GDM1 (cell line): ENCODE data around the gene PGRMC2.

Experiments used
- DNase-seq: peaks from one replicate; lab custom pipeline; 2025; lab: John Stamatoyannopoulos, UW

Gene PGRMC2

DNA sequence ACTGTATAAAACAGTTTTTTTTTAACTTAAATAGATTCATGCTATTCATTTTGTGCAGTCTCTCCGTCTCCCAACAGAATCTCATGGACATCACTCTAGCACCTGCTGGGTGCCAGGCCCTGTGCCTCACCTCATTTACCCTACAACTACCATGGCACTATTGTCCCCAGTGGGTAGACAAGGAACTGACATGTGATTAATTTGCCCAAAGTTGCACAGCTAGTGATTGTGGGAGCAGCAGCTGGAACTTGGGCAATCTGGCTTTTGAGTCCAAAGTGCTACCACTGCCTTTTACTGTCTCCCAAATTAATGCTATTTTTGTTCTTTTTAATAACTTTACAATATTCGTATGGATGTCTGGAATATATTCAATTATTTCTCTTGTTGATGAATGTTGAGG is 11.2 kb upstream of the PGRMC2 start:
- DNase-seq, result no peak

DNA sequence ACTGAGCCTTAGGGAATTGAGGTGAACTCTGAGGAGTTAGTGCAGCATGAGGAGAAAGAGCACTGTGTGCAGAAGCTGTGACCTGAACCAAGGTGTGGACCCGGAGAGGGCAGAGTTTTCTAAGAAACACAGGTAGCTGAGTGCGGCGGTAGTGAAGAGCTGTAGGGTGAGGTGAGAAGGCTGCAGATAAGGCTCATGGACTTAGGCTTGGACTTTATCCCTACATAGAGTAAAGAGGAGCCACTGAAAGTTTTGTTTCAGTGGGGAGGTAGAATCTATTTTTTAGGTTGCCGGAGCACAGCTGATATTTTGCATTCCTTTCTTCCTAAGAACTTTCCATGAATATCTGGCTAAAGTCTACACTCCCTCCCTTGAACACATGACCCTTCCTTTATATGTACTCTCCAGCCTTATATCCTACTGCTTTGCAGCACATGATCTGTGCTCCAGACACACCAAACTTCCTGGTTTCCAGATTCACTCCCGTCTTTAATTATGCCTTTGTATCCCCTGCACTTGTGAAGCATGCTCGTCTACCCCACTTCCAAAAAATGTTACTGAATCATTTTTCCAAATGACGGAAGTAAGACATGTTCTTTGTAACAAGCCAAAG is 10.6 kb upstream of the PGRMC2 start:
- DNase-seq, result no peak

DNA sequence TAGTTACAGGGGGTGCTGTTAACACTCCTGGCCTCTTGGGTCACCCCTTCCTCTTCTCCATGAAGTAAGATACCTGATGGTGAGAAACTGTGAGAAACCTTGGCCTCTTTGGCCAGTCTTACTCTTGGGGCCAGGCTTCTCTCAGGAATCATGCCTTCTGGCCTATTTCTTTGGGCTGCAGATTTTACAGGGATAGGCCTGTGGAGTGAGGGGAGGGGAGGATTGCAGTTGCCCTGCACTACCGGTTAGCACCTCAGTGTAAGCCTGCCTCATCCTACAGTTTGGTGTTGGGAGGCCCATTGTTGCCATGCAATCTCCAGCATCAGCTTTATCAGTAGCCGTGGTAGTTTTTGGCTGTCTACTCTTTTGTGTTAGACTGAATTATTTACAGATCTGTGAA is 7.6 kb upstream of the PGRMC2 start:
- DNase-seq, result no peak

DNA sequence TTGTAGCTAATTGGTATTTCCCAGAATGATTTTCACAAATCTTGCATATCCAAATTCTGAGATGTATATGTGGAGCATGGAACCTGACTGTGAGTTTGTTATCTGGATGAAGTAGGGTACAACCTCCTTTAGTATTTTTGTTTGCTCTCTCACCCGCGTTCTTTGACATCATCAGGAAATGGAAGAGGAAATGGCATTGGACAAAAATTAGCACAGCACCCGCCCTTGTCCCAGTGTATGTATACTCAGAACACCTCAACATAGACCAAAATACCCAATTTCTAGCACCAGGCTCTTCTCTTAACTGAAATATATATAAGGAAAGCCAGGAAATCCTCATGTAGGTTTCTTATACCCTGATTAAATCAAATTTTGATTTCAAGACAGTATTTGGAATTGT is 6.9 kb upstream of the PGRMC2 start:
- no peak for DNase-seq

DNA sequence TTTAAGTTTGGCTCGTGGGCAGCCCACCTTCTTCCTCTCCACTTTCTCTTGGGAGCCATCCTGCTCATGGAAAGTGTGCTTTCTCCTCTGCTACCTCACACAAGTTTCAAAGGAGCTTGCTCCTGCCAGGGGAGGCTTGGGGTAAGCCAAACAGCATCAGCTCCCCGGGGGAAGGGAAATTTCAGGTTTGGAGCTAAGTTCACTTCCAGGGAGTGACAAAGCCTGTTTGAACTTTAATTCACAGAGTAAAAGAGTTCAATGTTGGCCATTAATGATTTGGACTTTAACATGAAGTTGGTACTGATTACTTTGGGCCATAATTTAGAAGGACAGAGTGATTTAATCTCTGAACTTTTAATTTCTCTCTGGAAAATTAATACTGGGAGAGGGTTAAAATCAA is 4.7 kb upstream of the PGRMC2 start:
- DNase-seq, result no peak

DNA sequence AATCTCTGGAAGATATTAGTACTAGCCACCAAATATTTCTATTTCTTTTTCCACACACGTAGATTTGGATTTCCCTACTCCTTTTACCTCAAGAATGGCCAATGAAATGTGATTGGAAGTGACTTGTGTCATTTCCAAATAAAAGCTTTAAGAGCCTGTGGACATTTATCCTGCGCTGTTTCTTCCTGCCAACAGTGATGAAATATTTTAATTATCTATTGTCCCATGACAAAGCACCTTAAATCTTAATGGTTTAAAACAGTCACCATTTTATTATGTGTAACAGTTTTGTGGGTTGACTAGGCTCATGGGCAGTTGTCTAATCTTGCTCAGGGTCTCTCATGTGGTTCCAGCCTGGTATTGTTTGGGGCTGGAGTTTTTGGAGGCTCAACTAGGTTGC is 3.5 kb upstream of the PGRMC2 start:
- no peak for DNase-seq

DNA sequence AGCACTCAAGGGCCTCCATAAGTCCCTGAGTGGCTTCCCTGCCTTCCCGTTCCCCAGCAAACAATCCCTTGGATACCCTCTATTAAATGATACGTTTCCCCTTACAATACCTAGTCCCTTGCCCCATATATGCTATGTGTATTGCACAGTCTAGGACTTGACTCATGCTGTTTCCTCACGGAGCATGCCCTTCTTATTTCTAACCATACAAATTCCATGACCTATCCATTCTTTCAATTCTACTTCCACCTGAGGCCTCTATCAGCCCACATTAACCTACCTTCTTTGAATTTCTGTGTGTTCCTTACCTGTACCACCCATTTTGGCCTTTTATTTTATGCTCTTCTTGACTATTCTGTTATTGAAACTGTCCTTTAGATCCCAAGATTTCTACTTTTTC is 2.9 kb upstream of the PGRMC2 start:
- no peak for DNase-seq

DNA sequence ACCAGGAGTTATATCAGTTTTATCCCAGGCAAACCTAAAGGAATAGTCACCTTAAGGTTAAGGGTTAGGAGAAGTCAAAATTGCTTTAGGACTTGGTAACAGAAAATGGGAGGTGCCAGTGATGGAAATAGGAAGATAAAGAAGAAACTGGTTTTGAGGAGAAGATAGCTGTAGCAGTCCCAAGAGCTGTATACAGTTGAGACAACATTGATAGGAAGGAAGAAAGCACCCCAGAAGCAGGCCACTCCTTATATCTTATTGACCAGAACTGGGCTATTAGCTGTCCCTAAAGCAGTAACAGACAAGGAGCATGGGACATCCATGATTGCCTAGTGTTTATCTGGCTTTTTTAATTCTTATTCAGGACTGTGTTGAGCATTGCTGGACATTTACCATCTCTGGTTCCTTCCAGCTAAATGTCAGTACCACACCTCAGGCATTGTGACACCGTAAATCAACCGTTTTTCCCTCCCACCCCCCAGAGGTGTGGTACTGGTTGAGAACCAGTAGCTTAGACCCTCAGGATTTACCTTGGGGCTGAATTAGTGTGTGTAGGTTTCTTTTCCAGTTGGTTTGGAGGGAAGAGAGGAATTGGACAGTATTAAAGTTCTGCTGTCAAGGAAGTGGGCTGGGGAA is 2.0 kb upstream of the PGRMC2 start:
- DNase-seq, result no peak

DNA sequence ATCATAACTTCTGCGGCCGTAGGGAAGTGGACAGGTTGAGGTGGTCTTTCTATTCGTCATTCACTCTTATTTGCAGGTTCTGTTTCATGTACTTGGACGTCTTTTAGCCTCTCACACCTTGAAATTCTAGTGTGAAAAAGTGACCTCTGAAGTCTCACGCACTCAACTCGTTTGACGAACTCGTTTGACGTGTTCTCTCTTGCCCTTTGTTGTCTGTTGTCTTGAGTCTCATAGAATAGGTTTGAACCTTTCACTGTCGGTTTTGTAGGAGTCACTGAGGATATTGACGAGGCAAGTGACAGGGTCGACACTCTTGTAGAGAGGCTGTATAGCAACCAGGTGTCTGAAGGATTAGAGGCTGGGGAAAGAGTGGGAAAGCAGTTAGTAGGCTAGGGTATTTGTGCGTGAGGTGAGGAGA is 1.1 kb upstream of the PGRMC2 start:
- DNase-seq, result peak; percentile 27

DNA sequence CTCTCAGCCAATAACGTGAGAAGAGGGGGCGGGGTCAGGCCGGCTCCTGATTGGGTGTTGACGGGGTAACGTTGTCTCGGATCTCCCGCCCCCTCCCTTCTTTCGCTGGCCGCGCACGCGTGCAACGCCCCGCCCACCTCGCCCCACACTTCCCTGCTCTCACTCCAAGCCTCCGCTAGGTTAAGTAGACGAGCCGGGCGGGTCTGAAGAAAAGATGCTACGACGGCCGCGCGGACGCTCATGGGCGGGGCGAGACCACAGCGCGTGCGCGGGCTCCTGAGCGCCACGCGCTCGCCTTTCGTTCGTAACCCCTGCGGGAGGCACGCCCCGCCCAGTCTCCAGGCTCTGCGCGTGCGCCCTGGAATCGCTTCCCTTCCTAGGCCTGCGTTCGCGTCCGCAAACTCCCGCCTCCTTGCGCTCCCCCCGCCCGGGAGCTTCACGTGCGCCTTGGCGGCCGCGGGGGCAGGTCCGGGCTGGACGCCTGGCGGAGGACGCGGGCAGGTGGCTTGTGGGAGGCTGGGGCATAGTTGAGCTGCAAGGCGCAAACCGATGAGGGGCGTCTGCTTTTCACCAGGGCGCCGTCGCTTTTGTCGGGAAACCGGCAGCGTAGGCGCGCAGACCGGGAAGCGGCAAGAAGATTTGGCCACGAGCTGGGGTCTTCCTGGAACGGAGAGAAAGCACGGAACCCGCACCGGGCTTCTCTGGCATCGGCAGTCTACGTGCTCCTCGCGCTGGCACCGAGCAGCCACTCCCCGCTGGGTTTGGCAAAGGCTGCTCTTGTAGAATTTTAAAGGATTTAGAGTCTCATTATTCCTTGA is 467 bp upstream of the PGRMC2 start:
- peak; percentile 98 for DNase-seq

DNA sequence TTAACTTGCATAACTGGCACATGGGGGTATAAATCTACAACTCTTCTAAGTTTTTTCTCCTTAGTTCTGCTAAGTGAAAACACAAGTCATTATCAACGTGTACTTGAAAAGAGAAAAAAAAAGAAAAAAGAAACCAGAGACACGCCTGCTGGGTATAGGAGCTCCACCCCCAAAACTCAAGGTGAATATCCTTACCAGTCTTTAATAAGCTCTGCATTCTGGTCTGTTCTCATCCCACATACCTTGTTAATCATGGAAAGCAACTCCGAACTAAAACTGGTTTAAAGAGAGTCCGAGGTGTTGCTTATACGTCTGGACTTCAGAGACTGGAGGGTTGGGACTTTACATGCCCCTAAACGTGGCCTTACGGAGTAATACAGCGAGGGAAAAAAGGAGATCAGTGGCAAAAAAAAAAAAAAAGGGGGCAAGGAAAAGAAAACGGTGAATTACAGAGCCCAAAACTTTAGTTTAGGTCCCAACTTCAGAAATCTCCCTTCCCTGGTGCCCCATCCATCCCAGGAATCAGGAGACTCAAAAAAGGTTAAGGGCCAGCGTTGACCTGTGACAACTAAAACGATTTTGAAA is 1.0 kb downstream of the PGRMC2 start:
- no peak for DNase-seq

DNA sequence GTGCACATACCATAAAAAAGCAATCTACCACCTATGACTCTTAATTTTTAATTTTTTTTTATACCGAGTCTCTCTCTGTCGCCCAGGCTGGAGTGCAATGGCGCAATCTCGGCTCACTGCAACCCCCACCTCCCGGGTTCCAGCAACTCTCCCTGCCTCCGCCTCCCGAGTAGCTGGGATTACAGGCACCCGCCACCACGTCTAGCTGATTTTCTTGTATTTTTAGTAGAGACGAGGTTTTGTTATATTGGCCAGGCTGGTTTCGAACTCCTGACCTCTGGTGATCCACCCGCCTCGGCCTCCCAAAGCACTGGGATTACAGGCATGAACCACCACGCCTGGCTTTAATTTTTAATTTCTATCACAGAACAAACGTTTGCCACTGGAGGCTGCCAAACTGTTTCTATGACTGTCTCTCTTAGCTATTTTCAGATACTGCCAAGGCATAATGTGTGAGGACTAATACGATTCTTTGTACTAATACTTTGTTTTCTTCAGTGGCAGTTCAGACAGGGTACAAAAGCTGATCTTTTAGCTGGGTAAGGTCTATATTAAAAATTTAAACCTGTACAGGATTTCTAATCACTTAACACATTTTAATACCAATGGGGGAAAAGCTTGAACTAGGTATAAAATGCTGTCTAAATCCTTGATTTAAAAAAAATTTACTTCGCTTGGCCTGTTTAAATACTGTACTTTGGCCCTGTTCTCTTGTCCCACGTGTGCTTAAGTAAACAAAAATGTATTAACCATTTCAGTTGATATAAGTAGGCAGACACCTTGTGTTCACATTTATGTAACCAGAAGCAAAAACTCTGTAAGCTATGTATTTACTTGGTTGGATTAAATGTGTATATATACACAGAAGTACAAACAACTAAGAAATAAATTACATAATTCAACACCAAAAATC is 2.3 kb downstream of the PGRMC2 start:
- DNase-seq, result no peak

DNA sequence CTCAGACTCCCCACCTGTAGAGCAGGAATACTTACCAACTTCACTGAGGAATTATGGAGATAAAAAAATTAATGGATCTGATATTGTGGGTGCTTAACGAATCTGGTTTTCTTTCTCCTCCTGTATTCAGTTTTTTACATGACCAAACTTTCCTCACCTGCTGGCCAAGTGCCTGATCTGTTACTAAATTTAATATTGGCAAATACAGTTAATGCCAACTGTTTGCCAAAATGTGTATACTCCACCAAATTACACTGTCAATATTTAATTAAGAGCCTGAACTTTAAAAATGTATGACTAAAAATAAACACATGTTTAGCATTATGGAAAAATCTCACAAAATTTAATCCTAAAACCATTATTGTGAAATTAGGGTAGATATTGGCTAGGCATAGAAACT is 3.3 kb downstream of the PGRMC2 start:
- DNase-seq, result no peak

DNA sequence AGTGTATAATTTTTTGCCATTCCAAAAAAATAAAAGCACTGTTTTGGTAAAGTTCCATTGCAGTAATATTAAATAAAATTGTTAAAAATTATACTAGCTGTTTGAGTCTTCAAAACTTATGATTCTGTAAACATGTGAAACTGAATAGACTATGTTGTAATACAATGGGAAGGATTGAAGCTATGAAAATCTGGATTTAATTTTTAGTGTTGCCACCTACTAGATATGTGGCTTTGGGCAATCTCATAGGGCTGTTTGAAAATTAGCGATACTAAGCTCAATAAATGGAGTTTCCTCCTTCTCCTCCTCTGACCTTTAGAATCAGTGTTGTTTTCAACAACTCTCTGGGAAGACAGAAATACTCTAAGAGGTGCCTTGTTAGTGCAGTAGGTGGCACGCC is 4.5 kb downstream of the PGRMC2 start:
- no peak for DNase-seq

DNA sequence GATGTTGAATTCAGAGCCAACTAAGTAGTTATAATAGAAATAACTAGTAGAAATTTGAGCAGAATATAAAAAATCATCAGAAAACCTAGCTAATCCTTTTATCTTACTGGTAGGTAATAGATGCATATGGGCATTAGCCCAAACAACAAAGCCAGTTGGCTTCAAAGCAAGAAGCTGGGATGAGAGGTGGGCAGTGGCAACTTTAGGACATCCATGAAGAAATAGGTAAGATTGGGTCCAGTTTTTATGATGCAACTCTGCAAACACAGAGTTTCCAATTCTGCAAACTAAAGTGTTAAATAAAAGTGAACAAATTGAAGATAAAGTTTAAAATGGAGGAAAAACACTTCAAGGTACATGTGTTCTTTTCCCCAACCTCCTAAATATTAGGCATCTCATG is 5.1 kb downstream of the PGRMC2 start:
- DNase-seq, result no peak

DNA sequence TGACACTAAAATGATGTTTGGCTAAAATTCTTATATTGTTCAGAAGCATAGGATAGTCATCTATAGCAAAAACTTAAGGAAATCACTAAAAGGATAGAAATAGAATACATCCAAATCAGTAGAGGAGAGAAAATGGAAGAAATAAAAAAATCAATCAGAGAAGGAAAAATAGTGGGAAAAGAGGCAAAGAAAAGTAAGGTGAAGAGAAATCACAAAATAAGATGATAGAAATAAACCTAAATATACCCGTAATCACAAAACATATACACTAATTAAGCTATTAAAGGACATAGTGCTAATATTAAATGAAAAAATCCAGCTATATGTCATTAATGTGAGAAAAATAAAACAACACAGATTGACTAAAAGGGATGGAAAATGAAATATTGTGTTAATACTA is 6.3 kb downstream of the PGRMC2 start:
- DNase-seq, result no peak

DNA sequence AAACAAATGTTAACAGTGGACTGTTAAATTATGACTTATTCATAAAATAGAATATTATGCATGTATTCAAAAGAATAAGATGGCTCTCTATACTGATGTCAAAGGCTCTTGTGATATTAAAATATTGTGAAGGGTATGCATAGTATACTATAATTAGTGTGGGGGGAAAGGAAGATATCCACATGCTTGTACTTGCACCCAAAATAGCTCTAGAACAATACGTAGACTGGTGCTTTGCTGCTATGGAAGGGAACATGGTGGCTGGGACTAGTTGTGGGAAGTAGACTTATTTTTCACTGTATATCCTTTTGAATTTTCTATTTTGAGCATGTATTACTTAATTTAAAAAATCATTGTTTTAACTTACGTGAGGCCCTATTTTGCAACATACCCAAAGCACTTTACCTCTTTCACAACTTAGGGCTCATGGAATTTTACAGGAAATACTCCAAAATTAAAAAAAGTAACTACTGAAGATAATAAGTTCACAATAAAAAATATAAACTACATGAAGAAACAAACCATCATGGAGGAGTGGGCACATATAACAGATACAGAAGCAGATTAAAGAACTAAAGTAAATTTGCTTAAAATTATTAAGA is 7.9 kb downstream of the PGRMC2 start:
- DNase-seq, result no peak

DNA sequence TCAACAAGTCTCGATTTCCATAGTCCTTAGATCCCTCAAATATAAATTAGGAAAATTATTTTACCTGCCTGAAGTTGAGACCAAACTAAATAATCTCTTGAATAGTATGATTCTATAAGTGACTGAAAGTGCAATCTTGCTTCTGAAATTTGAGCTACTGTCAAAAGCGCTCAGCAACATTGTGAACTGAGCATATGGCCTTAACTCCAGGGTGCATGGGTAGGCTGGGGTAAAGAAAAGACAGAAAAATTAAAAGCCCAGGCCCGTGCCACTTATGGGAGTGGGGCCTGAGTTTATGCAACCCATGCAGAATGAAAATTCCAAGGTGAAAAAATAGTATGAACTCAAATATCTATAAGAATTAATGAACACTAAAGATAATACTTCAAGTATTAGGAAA is 9.8 kb downstream of the PGRMC2 start:
- DNase-seq, result no peak

DNA sequence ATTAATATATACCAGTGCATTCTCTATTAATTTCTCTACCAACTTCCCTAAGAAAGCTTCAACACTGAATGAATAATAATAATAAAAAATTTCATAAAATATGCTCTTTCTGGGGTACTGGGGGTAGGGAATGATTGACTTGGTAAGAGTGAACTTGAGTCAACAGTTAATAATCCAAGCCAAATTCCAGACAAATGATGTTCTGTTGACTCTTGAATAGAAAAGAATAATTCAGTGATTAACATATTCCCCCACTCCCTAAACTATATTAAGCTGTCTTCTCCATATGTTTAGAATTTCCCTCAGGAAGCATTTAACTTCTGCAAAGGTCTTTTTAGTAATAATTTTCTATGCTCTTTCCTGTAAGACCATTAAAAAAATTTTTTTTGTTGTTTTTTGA is 12.3 kb downstream of the PGRMC2 start:
- DNase-seq, result no peak

DNA sequence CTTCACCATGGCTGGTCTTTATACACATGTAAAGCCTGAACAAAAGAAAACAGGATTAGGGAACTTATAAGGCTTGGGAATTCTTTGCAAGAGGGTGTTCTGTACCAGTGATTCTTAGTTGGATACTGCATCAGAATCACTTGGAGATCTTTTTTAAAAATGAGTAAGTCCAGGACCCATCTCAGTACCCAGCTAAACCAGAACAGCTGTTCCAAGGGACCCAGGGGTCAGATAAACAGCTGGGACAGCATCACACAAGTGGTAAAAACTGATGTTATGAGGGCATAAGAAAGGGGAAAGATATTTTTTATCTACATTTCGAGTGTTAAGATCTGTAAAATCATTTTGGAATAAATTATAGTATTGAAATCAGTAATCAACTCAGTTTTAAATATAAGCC is 16.1 kb downstream of the PGRMC2 start:
- DNase-seq, result no peak

DNA sequence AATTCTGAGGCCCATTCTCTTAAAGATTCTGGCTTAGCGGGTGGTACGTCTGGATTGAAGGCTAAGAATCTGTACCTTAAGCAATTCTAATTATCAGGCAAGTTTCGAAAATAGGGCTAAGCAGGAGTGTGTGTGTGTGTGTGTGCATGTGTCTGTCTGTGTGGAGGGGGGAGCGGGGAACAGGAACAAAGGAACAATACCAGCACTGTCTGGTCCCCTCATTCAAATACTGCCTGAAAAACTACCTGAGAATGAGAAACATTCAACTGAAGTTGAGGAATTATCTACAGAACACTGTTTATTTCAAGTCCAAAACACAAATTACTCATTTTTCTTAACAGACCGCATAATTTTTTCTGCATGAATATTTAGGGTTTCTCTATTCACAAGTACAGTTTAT is 18.6 kb downstream of the PGRMC2 start:
- no peak for DNase-seq

DNA sequence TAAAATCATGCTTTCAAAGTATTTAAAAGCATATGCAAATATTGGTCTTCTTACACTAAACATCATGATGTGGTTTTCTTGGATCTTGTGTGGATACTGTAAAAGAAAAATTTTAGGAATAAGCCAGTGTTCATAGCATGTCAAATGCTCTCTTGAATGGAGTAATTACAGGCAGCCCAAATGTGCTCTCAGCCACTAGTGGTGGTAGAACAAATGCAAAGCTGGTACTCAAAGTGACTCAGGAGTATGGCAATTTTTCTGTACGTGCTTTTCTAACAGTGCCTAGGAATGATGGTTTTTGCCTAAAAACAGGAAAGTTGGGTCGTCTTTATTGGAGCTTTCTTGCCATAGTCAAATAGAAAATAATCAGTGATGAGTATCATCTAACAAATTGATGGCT is 19.9 kb downstream of the PGRMC2 start:
- DNase-seq, result no peak
